Immature natural killer cell (primary cell): Measurements from ENCODE around the gene LRRC26. TPM values are rescaled to one million over a fixed set of nuclear protein-coding genes. Genes with fewer than 3 reads are reported as not detected.

Source experiments
- DNase-seq, 3 donors: peaks; one replicate each; pipeline ENCODE4 v3.0.0; 2022; ENCODE audit warnings: mixed read lengths in 1 of 3
- H3K27ac Mint-ChIP-seq, 6 donors: one replicate each; pipeline ENCODE4 v1.8.0; 2020; ENCODE audit warnings: mixed read lengths in 6 of 6, mild to moderate bottlenecking in 5 of 6, inconsistent platforms in 4 of 6, moderate library complexity in 3 of 6
- H3K27me3 Mint-ChIP-seq, 3 donors: one replicate each; pipeline ENCODE4 v1.8.0; 2020 to 2021; ENCODE audit warnings: low read depth in 3 of 3, mild to moderate bottlenecking in 3 of 3, mixed read lengths in 3 of 3, moderate library complexity in 3 of 3, inconsistent platforms in 1 of 3
- H3K36me3 Mint-ChIP-seq, 3 donors: one replicate each; pipeline ENCODE4 v1.8.0; 2020; ENCODE audit warnings: mixed read lengths in 3 of 3, inconsistent platforms in 2 of 3, mild to moderate bottlenecking in 2 of 3
- H3K4me1 Mint-ChIP-seq, 2 donors: one replicate each; pipeline ENCODE4 v1.8.0; 2020; ENCODE audit warnings: inconsistent platforms in 2 of 2, mild to moderate bottlenecking in 2 of 2, mixed read lengths in 2 of 2, moderate library complexity in 1 of 2
- H3K4me3 Mint-ChIP-seq, 5 donors: one replicate each; pipeline ENCODE4 v1.8.0; 2020; ENCODE audit warnings: mild to moderate bottlenecking in 5 of 5, mixed read lengths in 5 of 5, inconsistent platforms in 3 of 5, moderate library complexity in 3 of 5
- H3K9me3 Mint-ChIP-seq, 6 donors: one replicate each; pipeline ENCODE4 v1.8.0; 2020; ENCODE audit warnings: mild to moderate bottlenecking in 6 of 6, mixed read lengths in 6 of 6, inconsistent platforms in 4 of 6, moderate library complexity in 3 of 6
- polyA plus RNA-seq, 3 donors: library from polyadenylated mRNA; unstranded; fragments of 300-500 nt; fragmentation: Illumina TruSeq; gene quantifications; one replicate each; pipeline ENCODE4 v1.2.3, GENCODE V29; 2021

The LRRC26 gene
- polyA plus RNA-seq, 3 donors from 2014 or later, result 0.22 to 2.1 TPM; not detected in 1

- peaks cover 2 to 11% (median 10%) of the 10 kb centered on the region in 3 donors for H3K27me3 Mint-ChIP-seq
- H3K4me3 Mint-ChIP-seq, result no peak overlapping the region
- H3K27ac Mint-ChIP-seq, result peak overlapping the region in 1 of 6 donors; percentile 11
- DNase-seq, result no peak
- peaks cover 4 to 15% (median 5%) of the 10 kb centered on the region in 3 donors for H3K36me3 Mint-ChIP-seq
- H3K9me3 Mint-ChIP-seq, result no peaks in the 10 kb centered on the region
- H3K4me1 Mint-ChIP-seq, result peaks cover 33 to 40% of the 10 kb centered on the region in 2 donors
Measured at GRCh38 chr9:137184881-137185660, 15.2 kb upstream of the LRRC26 start.

- peaks cover 4 to 15% (median 5%) of the 10 kb centered on the region in 3 donors for H3K36me3 Mint-ChIP-seq
- peaks cover 26 to 32% of the 10 kb centered on the region in 2 donors for H3K4me1 Mint-ChIP-seq
- no peak overlapping the region for H3K27ac Mint-ChIP-seq
- H3K4me3 Mint-ChIP-seq, result peak overlapping the region in 3 of 5 donors; percentile 19 to 49 (median 20)
- peaks cover 2 to 15% (median 10%) of the 10 kb centered on the region in 3 donors for H3K27me3 Mint-ChIP-seq
- DNase-seq, result no peak
- H3K9me3 Mint-ChIP-seq, result no peaks in the 10 kb centered on the region
Measured at GRCh38 chr9:137183980-137184595, 14.2 kb upstream of the LRRC26 start.

DNA sequence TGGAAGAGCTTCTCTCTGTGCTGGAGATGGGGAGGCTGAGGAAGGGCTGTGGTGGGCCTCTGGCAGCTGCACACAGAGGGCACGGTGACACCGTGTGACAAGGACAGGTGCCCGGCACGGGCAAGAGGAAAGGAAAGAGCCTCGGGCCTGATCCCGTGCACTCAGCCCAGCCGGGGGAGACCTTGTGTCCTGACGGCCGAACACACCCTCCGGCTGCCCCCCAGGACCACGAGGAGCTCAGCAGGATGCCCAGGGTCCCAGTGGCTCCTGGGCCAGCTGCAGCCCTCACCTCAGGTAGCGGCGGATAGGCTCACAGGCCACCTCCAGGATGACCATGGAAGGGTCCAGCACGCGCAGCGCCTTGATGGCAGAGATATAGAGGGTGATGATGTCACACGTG, 13.0 kb upstream of the LRRC26 start:
- Mint-ChIP-seq H3K4me1 (peaks cover 22 to 27% of the 10 kb centered on the region in 2 donors), H3K4me3 (no peak overlapping the region), H3K27me3 (peaks cover 0 to 9% (median 4%) of the 10 kb centered on the region in 3 donors), H3K27ac (no peak overlapping the region), H3K9me3 (no peaks in the 10 kb centered on the region), H3K36me3 (peaks cover 4 to 16% (median 5%) of the 10 kb centered on the region in 3 donors)
- DNase-seq, result no peak

DNA sequence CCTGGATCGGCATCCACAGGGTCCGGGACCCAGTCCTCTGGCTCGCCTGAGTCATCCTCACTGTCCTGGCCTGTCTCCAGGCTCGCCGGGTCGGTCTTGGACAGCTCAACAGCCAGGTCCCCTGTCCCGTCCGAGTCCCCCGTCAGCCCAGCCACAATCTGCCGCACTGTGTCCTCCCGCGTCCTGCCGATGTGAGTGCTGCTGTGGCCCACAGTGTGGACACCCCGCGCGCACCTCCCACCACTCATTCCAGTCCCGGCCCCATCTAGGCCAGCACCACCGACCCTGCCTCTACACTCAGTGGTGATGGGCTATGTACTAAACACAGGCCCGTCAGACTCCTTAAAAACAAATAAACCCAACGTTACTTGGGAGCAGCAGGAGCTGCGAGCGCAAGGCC, 11.8 kb upstream of the LRRC26 start:
- peaks cover 10 to 15% of the 10 kb centered on the region in 2 donors for H3K4me1 Mint-ChIP-seq

GRCh38 chr9:137180491-137180890, 10.6 kb upstream of the LRRC26 start:
- H3K27me3 Mint-ChIP-seq, result peaks cover 3 to 6% (median 5%) of the 10 kb centered on the region in 3 donors
- H3K4me1 Mint-ChIP-seq, result peaks cover 4 to 8% of the 10 kb centered on the region in 2 donors
- DNase-seq, result no peak
- no peak overlapping the region for H3K4me3 Mint-ChIP-seq
- H3K9me3 Mint-ChIP-seq, result no peaks in the 10 kb centered on the region
- peaks cover 4 to 22% (median 5%) of the 10 kb centered on the region in 3 donors for H3K36me3 Mint-ChIP-seq
- no peak overlapping the region for H3K27ac Mint-ChIP-seq

More for the DNA sequence above, 11.8 kb upstream of the LRRC26 start:
- DNase-seq, result no peak
- no peaks in the 10 kb centered on the region for H3K9me3 Mint-ChIP-seq
- H3K4me3 Mint-ChIP-seq, result no peak overlapping the region
- H3K36me3 Mint-ChIP-seq, result peaks cover 4 to 22% (median 5%) of the 10 kb centered on the region in 3 donors
- peaks cover 0 to 6% (median 3%) of the 10 kb centered on the region in 3 donors for H3K27me3 Mint-ChIP-seq
- no peak overlapping the region for H3K27ac Mint-ChIP-seq

- H3K4me1 Mint-ChIP-seq, result peaks cover 1 to 8% of the 10 kb centered on the region in 2 donors
- peaks cover 4 to 22% (median 5%) of the 10 kb centered on the region in 3 donors for H3K36me3 Mint-ChIP-seq
- DNase-seq, result no peak
- no peaks in the 10 kb centered on the region for H3K9me3 Mint-ChIP-seq
- H3K4me3 Mint-ChIP-seq, result no peak overlapping the region
- H3K27ac Mint-ChIP-seq, result no peak overlapping the region
- H3K27me3 Mint-ChIP-seq, result peaks cover 3 to 8% (median 5%) of the 10 kb centered on the region in 3 donors
Measured at GRCh38 chr9:137179761-137180160, 9.9 kb upstream of the LRRC26 start.

- no peak for DNase-seq
- Mint-ChIP-seq H3K4me3 (no peak overlapping the region), H3K36me3 (peaks cover under 1 to 17% (median 5%) of the 10 kb centered on the region in 3 donors), H3K9me3 (no peaks in the 10 kb centered on the region), H3K27ac (no peak overlapping the region), H3K27me3 (peaks cover 3 to 8% (median 5%) of the 10 kb centered on the region in 3 donors), H3K4me1 (peaks cover 0 to 2% of the 10 kb centered on the region in 2 donors)
Measured at GRCh38 chr9:137178939-137179630, 9.2 kb upstream of the LRRC26 start.

- H3K27me3 Mint-ChIP-seq, result peaks cover 3 to 8% (median 6%) of the 10 kb centered on the region in 3 donors
- H3K9me3 Mint-ChIP-seq, result no peaks in the 10 kb centered on the region
- H3K4me1 Mint-ChIP-seq, result no peaks in the 10 kb centered on the region
- H3K27ac Mint-ChIP-seq, result no peak overlapping the region
- no peak overlapping the region for H3K4me3 Mint-ChIP-seq
- DNase-seq, result no peak
- H3K36me3 Mint-ChIP-seq, result peaks cover 0 to 14% (median 5%) of the 10 kb centered on the region in 3 donors
Measured at GRCh38 chr9:137178201-137178938, 8.5 kb upstream of the LRRC26 start.

DNA sequence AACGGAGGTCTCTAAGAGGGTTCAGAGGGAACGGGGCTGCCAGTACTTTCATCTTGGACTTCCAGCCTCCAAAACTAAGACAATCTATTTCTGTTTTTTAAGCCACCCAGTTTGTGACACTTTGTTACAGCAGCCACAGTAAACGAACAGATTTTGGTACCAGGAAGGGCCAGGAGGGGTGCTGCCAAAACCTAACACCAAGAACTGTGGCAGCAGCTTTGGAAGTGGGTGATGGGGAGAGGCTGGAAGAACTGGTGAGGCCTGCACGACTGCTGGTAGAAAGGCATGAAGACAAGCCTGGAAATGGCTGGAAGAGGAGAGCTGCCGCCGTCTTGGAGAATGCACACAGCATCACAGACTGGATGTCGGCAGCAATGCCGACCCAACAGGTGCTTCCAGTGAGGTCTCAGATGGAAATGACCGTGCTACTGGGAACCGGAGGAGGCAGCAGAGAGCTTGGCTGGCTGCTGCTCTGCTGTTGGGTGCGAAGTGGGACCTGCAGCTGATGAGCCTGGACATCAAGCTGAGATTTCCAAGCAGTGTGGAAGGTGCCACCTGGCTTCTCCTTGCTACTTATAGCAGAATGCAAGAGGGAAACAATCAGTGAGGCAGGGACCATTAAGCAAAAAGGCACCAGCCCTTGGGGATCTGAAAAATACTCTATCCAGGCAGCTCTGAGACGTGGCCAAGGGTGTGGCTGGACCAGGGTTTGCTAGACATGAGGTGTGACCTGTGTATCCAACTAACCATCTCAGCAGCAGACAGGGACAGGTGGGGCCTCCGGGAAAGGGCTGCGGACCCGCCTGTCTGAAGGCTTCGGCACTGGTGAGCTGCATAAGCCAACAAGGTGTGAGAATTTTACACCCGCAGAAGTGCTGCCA, 6.7 kb upstream of the LRRC26 start:
- Mint-ChIP-seq H3K4me3 (no peak overlapping the region), H3K4me1 (no peaks in the 10 kb centered on the region), H3K36me3 (peaks cover 0 to 8% (median 0%) of the 10 kb centered on the region in 3 donors), H3K27me3 (peaks cover 5 to 8% (median 6%) of the 10 kb centered on the region in 3 donors), H3K27ac (peak overlapping the region in 5 of 6 donors; percentile 14 to 76 (median 49)), H3K9me3 (no peaks in the 10 kb centered on the region)
- peak in 1 of 3 donors; percentile 23 for DNase-seq

DNA sequence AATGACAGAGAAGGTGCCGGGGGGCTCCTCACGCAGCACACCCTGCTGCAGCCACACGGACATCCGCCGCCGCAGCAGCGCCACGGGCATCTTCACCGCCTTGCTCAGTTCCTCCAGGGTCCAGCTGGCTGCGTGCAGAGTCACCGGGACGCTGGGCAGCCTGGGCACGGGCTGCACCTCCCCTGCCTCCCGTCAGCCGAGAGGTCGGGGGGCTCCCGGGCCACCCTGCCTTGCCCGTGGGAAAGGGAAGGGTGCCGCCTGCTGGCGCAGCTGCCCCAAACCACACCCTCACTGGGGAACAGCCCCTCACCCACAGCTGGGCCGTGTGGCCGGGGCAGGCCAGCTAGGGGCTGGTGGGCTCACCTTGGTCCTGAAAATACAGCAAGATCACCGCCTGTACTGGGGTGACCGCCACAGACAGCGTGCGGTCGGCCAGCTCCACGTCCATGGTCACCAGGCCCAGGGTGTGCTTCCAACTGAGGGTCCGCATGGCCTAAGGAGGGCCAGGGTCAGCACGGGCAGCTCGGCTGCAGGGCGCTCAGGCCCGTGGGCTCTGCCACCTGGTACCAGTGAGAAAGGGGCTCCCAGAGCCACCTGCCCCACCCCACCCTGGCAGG, 5.6 kb upstream of the LRRC26 start:
- H3K27me3 Mint-ChIP-seq, result peaks cover 5 to 10% (median 5%) of the 10 kb centered on the region in 3 donors
- no peak overlapping the region for H3K4me3 Mint-ChIP-seq
- H3K36me3 Mint-ChIP-seq, result peaks cover 0 to 8% (median 0%) of the 10 kb centered on the region in 3 donors
- H3K9me3 Mint-ChIP-seq, result no peaks in the 10 kb centered on the region
- no peak overlapping the region for H3K27ac Mint-ChIP-seq
- no peak for DNase-seq
- H3K4me1 Mint-ChIP-seq, result no peaks in the 10 kb centered on the region

GRCh38 chr9:137174722-137175293, 5.0 kb upstream of the LRRC26 start:
- Mint-ChIP-seq H3K27me3 (peaks cover 5 to 11% (median 8%) of the 10 kb centered on the region in 3 donors), H3K4me1 (no peaks in the 10 kb centered on the region), H3K27ac (no peak overlapping the region), H3K36me3 (peaks cover 0 to 8% (median 0%) of the 10 kb centered on the region in 3 donors), H3K9me3 (no peaks in the 10 kb centered on the region), H3K4me3 (no peak overlapping the region)
- DNase-seq, result no peak
